Renal pelvis (tissue), 4 donors: ENCODE results near the gene ZCCHC7. TPM values are rescaled to one million over a fixed set of nuclear protein-coding genes. Genes with fewer than 3 reads are reported as not detected.
"Not testable (repeated sequence)": the region's sequence is repeated elsewhere in the genome, so short reads cannot be mapped to it uniquely, and the experiment has no call there.

Experiments
- DNase-seq: peaks from one replicate; pipeline ENCODE4 v3.0.0-alpha.2; 2013
- polyA plus RNA-seq, 3 donors: library from polyadenylated mRNA; unstranded; fragments of 120-200 nt; gene quantifications; one replicate each; pipeline ENCODE4 v1.2.1, GENCODE V29; 2013; ENCODE audit not compliant: insufficient read length in 3 of 3

ZCCHC7 gene
- polyA plus RNA-seq, 3 donors, result 20.4 to 23.1 (median 20.7) TPM

GRCh38 chr9:37114442-37114841 lies 5.9 kb upstream of the ZCCHC7 start:
- not testable (repeated sequence) for DNase-seq

- no peak for DNase-seq
Observed at GRCh38 chr9:37117956-37118355, 2.4 kb upstream of the ZCCHC7 start.

- no peak for DNase-seq
Observed at GRCh38 chr9:37119360-37119759, 1.0 kb upstream of the ZCCHC7 start.

- DNase-seq, result peak; percentile 14
Observed at GRCh38 chr9:37120843-37121335, 515 bp downstream of the ZCCHC7 start.

GRCh38 chr9:37121881-37122280 lies 1.5 kb downstream of the ZCCHC7 start:
- no peak for DNase-seq

GRCh38 chr9:37126214-37126788 lies 5.9 kb downstream of the ZCCHC7 start:
- no peak for DNase-seq

- DNase-seq, result no peak
Observed at GRCh38 chr9:37127018-37127417, 6.6 kb downstream of the ZCCHC7 start.

- DNase-seq, result no peak
Observed at GRCh38 chr9:37128051-37128450, 7.7 kb downstream of the ZCCHC7 start.

GRCh38 chr9:37134166-37134565 lies 13.8 kb downstream of the ZCCHC7 start:
- no peak for DNase-seq

- no peak for DNase-seq
Observed at GRCh38 chr9:37141015-37141414, 20.6 kb downstream of the ZCCHC7 start.

- peak; percentile 31 for DNase-seq
Observed at GRCh38 chr9:37144762-37145161, 24.4 kb downstream of the ZCCHC7 start.

GRCh38 chr9:37146410-37146809 lies 26.0 kb downstream of the ZCCHC7 start:
- DNase-seq, result no peak

GRCh38 chr9:37148181-37148580 lies 27.8 kb downstream of the ZCCHC7 start:
- no peak for DNase-seq

GRCh38 chr9:37149666-37150308 lies 29.4 kb downstream of the ZCCHC7 start:
- DNase-seq, result no peak

GRCh38 chr9:37150415-37150814 lies 30.0 kb downstream of the ZCCHC7 start:
- DNase-seq, result no peak

GRCh38 chr9:37151812-37152211 lies 31.4 kb downstream of the ZCCHC7 start:
- DNase-seq, result no peak

GRCh38 chr9:37152365-37152764 lies 32.0 kb downstream of the ZCCHC7 start:
- no peak for DNase-seq

GRCh38 chr9:37155601-37156000 lies 35.2 kb downstream of the ZCCHC7 start:
- DNase-seq, result no peak

- DNase-seq, result no peak
Observed at GRCh38 chr9:37156205-37156604, 35.8 kb downstream of the ZCCHC7 start.

- no peak for DNase-seq
Observed at GRCh38 chr9:37156781-37157356, 36.5 kb downstream of the ZCCHC7 start.

- DNase-seq, result no peak
Observed at GRCh38 chr9:37157726-37158377, 37.5 kb downstream of the ZCCHC7 start.

GRCh38 chr9:37163299-37163698 lies 42.9 kb downstream of the ZCCHC7 start:
- DNase-seq, result no peak

- DNase-seq, result not testable (repeated sequence)
Observed at GRCh38 chr9:37164335-37164734, 44.0 kb downstream of the ZCCHC7 start.
